ENCODE measurements around the gene TMEM51.
"Not testable (repeated sequence)": the region's sequence is repeated elsewhere in the genome, so short reads cannot be mapped to it uniquely, and the experiment has no call there.

Gene TMEM51

GRCh38 chr1:15154480-15155036, 1.0 kb downstream of the TMEM51 start:
- no peak for DNase-seq (ENCODE audit: low spot score)

GRCh38 chr1:15155191-15155590, 1.6 kb downstream of the TMEM51 start:
- no peak for DNase-seq (ENCODE audit: low spot score)

GRCh38 chr1:15155888-15156741, 2.6 kb downstream of the TMEM51 start:
- DNase-seq (ENCODE audit: low spot score), result no peak

GRCh38 chr1:15156807-15157380, 3.3 kb downstream of the TMEM51 start:
- no peak for DNase-seq (ENCODE audit: low spot score)

GRCh38 chr1:15157524-15158399, 4.2 kb downstream of the TMEM51 start:
- no peak for DNase-seq (ENCODE audit: low spot score)

- DNase-seq (ENCODE audit: low spot score), result no peak
These were observed 5.1 kb downstream of the TMEM51 start for GRCh38 chr1:15158506-15159165.

- no peak for DNase-seq (ENCODE audit: low spot score)
These were observed 5.6 kb downstream of the TMEM51 start for GRCh38 chr1:15159166-15159555.

GRCh38 chr1:15160626-15161025, 7.1 kb downstream of the TMEM51 start:
- no peak for DNase-seq (ENCODE audit: low spot score)

GRCh38 chr1:15167386-15167785, 13.8 kb downstream of the TMEM51 start:
- DNase-seq (ENCODE audit: low spot score), result no peak

- DNase-seq (ENCODE audit: low spot score), result no peak
These were observed 14.9 kb downstream of the TMEM51 start for GRCh38 chr1:15168479-15168878.

- DNase-seq (ENCODE audit: low spot score), result no peak
These were observed 16.5 kb downstream of the TMEM51 start for GRCh38 chr1:15170071-15170470.

- DNase-seq (ENCODE audit: low spot score), result no peak
These were observed 17.8 kb downstream of the TMEM51 start for GRCh38 chr1:15171271-15171908.

GRCh38 chr1:15172405-15173259, 19.1 kb downstream of the TMEM51 start:
- DNase-seq (ENCODE audit: low spot score), result no peak

GRCh38 chr1:15173863-15174614, 20.5 kb downstream of the TMEM51 start:
- no peak for DNase-seq (ENCODE audit: low spot score)

- DNase-seq (ENCODE audit: low spot score), result no peak
These were observed 21.1 kb downstream of the TMEM51 start for GRCh38 chr1:15174615-15174983.

GRCh38 chr1:15175324-15176094, 22.0 kb downstream of the TMEM51 start:
- not testable (repeated sequence) for DNase-seq (ENCODE audit: low spot score)

- no peak for DNase-seq (ENCODE audit: low spot score)
These were observed 22.6 kb downstream of the TMEM51 start for GRCh38 chr1:15176120-15176519.

- DNase-seq (ENCODE audit: low spot score), result no peak
These were observed 23.5 kb downstream of the TMEM51 start for GRCh38 chr1:15176898-15177665.

All from putamen (tissue), 1 donor.